ENCODE results near the gene USP16.
"Not testable (repeated sequence)": the region's sequence is repeated elsewhere in the genome, so short reads cannot be mapped to it uniquely, and the experiment has no call there.

The USP16 gene

GRCh38 chr21:29073222-29074006 lies 48.9 kb downstream of the USP16 start, which contains the start of gene CCT8:
TSS of gene CCT8 (minus strand) at chr21:29073648. CDS start at chr21:29073590, 58 bp downstream.
- POLR2A ChIA-PET: interaction anchor here (0.7 to 1.6 kb wide), 3 partner anchors 9 to 226 kb away, joined by 3 to 5 read pairs (median 4); partner anchors contain the start of genes BACH1 and USP16
- Histone ChIP-seq H3K9me3 (ENCODE audit: control extremely low read depth in 1 of 5, control insufficient read depth in 4 of 5, insufficient read depth in 2 of 5, low read depth in 1 of 5, low read length in 4 of 5) (no peaks in the 10 kb centered on the region), H3K36me3 (ENCODE audit: control insufficient read depth in 4 of 4, insufficient read depth in 4 of 4, low read length in 3 of 4) (peaks cover 0 to 21% (median 9%) of the 10 kb centered on the region in 4 experiments), H3K27ac (ENCODE audit: insufficient read depth in 1 of 2, low read depth in 1 of 2, low read length in 2 of 2, poor library complexity in 1 of 2, severe bottlenecking in 2 of 2) (peak within 1 kb of the TSS; percentile 92 to 96), H3K4me3 (ENCODE audit: control insufficient read depth in 1 of 7, extremely low read depth in 1 of 7, insufficient read depth in 4 of 7, low read depth in 2 of 7, low read length in 6 of 7) (peak within 1 kb of the TSS; percentile 91 to 99 (median 96)), H3K4me1 (ENCODE audit: control extremely low read depth in 1 of 4, control insufficient read depth in 4 of 4, insufficient read depth in 4 of 4, low read length in 3 of 4) (peaks cover 19 to 50% (median 37%) of the 10 kb centered on the region in 4 experiments), H3K27me3 (replicated peaks in 2 of 5; ENCODE audit: control insufficient read depth in 4 of 5, insufficient read depth in 5 of 5, low read length in 4 of 5) (no peaks in the 10 kb centered on the region)
- WGBS (ENCODE audit: insufficient coverage): 0% methylated on average over 59 of the region's 62 CpGs
- CTCF ChIA-PET: interaction anchor here (1.4 kb wide), 2 partner anchors 9 to 52 kb away, joined by 3 to 5 read pairs; no protein-coding TSS in a partner anchor
- peak; percentile 100 for DNase-seq

DNA sequence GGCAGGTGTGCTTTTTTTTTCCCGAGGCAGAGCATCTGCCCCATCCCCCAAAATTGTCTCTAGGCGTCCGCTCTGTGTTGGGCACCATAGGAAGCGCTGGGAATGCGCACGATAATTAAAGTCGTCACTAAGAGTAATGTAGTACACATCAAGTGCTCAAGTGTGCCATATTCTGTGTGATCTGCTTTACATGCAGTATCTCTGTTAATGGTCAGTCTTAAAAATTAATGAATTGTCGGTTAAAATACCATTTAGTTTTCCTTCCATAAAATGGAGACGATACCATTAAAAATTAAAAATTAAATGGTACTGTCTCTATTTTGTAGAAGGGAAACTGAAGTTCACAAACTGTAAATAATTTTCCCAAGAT lies 49.5 kb downstream of the USP16 start:
- H3K27me3 ChIP-seq (replicated peaks in 2 of 5; ENCODE audit: control insufficient read depth in 4 of 5, insufficient read depth in 5 of 5, low read length in 4 of 5): no peaks in the 10 kb centered on the region
- H3K27ac ChIP-seq (ENCODE audit: insufficient read depth in 1 of 2, low read depth in 1 of 2, low read length in 2 of 2, poor library complexity in 1 of 2, severe bottlenecking in 2 of 2): peak overlapping the region; percentile 64 to 96
- peaks cover 25 to 55% (median 43%) of the 10 kb centered on the region in 4 experiments for H3K4me1 ChIP-seq (ENCODE audit: control extremely low read depth in 1 of 4, control insufficient read depth in 4 of 4, insufficient read depth in 4 of 4, low read length in 3 of 4)
- peaks cover 0 to 17% (median 3%) of the 10 kb centered on the region in 4 experiments for H3K36me3 ChIP-seq (ENCODE audit: control insufficient read depth in 4 of 4, insufficient read depth in 4 of 4, low read length in 3 of 4)
- no peak for DNase-seq
- ChIA-PET CTCF (interaction anchor here (1.4 kb wide), 1 partner anchor 53 kb away, joined by 5 read pairs; no protein-coding TSS in a partner anchor), POLR2A (interaction anchor here (1.0 to 1.6 kb wide), 2 partner anchors 49 to 225 kb away, joined by 4 to 5 read pairs; partner anchors contain the start of genes BACH1 and USP16)
- H3K4me3 ChIP-seq (ENCODE audit: control insufficient read depth in 1 of 7, extremely low read depth in 1 of 7, insufficient read depth in 4 of 7, low read depth in 2 of 7, low read length in 6 of 7): peak overlapping the region; percentile 91 to 99 (median 96)
- no peaks in the 10 kb centered on the region for H3K9me3 ChIP-seq (ENCODE audit: control extremely low read depth in 1 of 5, control insufficient read depth in 4 of 5, insufficient read depth in 2 of 5, low read depth in 1 of 5, low read length in 4 of 5)
- 0% methylated on average over 7 of the region's 9 CpGs for WGBS (ENCODE audit: insufficient coverage)

- POLR2A ChIA-PET: interaction anchor here (0.7 kb wide), 1 partner anchor 37 kb away, joined by 6 read pairs; no protein-coding TSS in a partner anchor
- no CpG with 5 or more reads among the region's 4 CpGs for WGBS (ENCODE audit: insufficient coverage)
- peaks cover 26 to 63% (median 50%) of the 10 kb centered on the region in 4 experiments for H3K4me1 ChIP-seq (ENCODE audit: control extremely low read depth in 1 of 4, control insufficient read depth in 4 of 4, insufficient read depth in 4 of 4, low read length in 3 of 4)
These were observed 50.3 kb downstream of the USP16 start for GRCh38 chr21:29074783-29075182.

GRCh38 chr21:29075706-29076466 lies 51.4 kb downstream of the USP16 start:
- no peaks in the 10 kb centered on the region for H3K27me3 ChIP-seq (replicated peaks in 2 of 5; ENCODE audit: control insufficient read depth in 4 of 5, insufficient read depth in 5 of 5, low read length in 4 of 5)
- ChIA-PET CTCF (interaction anchor here (0.6 to 2.7 kb wide), 3 partner anchors 15 to 70 kb away, joined by 3 to 8 read pairs (median 3); no protein-coding TSS in a partner anchor), POLR2A (interaction anchor here (1.2 kb wide), 1 partner anchor 12 kb away, joined by 3 read pairs; no protein-coding TSS in a partner anchor)
- 93% methylated on average over 6 of the region's 9 CpGs for WGBS (ENCODE audit: insufficient coverage)
- peaks cover 32 to 73% (median 60%) of the 10 kb centered on the region in 4 experiments for H3K4me1 ChIP-seq (ENCODE audit: control extremely low read depth in 1 of 4, control insufficient read depth in 4 of 4, insufficient read depth in 4 of 4, low read length in 3 of 4)
- no peaks in the 10 kb centered on the region for H3K9me3 ChIP-seq (ENCODE audit: control extremely low read depth in 1 of 5, control insufficient read depth in 4 of 5, insufficient read depth in 2 of 5, low read depth in 1 of 5, low read length in 4 of 5)
- DNase-seq: peak in 2 of 3 donors; percentile 76 to 81
- peaks cover 0 to 4% (median 0%) of the 10 kb centered on the region in 4 experiments for H3K36me3 ChIP-seq (ENCODE audit: control insufficient read depth in 4 of 4, insufficient read depth in 4 of 4, low read length in 3 of 4)
- H3K4me3 ChIP-seq (ENCODE audit: control insufficient read depth in 1 of 7, extremely low read depth in 1 of 7, insufficient read depth in 4 of 7, low read depth in 2 of 7, low read length in 6 of 7): peak overlapping the region in 4 of 7 experiments; percentile 12 to 75 (median 57)
- H3K27ac ChIP-seq (ENCODE audit: insufficient read depth in 1 of 2, low read depth in 1 of 2, low read length in 2 of 2, poor library complexity in 1 of 2, severe bottlenecking in 2 of 2): peak overlapping the region in 1 of 2 experiments; percentile 70

More at GRCh38 chr21:29074783-29075182, 50.3 kb downstream of the USP16 start:
- Histone ChIP-seq H3K9me3 (ENCODE audit: control extremely low read depth in 1 of 5, control insufficient read depth in 4 of 5, insufficient read depth in 2 of 5, low read depth in 1 of 5, low read length in 4 of 5) (no peaks in the 10 kb centered on the region), H3K27me3 (replicated peaks in 2 of 5; ENCODE audit: control insufficient read depth in 4 of 5, insufficient read depth in 5 of 5, low read length in 4 of 5) (no peaks in the 10 kb centered on the region), H3K36me3 (ENCODE audit: control insufficient read depth in 4 of 4, insufficient read depth in 4 of 4, low read length in 3 of 4) (peaks cover 0 to 10% (median under 1%) of the 10 kb centered on the region in 4 experiments), H3K27ac (ENCODE audit: insufficient read depth in 1 of 2, low read depth in 1 of 2, low read length in 2 of 2, poor library complexity in 1 of 2, severe bottlenecking in 2 of 2) (no peak overlapping the region), H3K4me3 (ENCODE audit: control insufficient read depth in 1 of 7, extremely low read depth in 1 of 7, insufficient read depth in 4 of 7, low read depth in 2 of 7, low read length in 6 of 7) (no peak overlapping the region)
- CTCF ChIA-PET: interaction anchor here (1.0 kb wide), 1 partner anchor 52 kb away, joined by 3 read pairs; no protein-coding TSS in a partner anchor
- peak in 2 of 3 donors; percentile 41 to 50 for DNase-seq

DNA sequence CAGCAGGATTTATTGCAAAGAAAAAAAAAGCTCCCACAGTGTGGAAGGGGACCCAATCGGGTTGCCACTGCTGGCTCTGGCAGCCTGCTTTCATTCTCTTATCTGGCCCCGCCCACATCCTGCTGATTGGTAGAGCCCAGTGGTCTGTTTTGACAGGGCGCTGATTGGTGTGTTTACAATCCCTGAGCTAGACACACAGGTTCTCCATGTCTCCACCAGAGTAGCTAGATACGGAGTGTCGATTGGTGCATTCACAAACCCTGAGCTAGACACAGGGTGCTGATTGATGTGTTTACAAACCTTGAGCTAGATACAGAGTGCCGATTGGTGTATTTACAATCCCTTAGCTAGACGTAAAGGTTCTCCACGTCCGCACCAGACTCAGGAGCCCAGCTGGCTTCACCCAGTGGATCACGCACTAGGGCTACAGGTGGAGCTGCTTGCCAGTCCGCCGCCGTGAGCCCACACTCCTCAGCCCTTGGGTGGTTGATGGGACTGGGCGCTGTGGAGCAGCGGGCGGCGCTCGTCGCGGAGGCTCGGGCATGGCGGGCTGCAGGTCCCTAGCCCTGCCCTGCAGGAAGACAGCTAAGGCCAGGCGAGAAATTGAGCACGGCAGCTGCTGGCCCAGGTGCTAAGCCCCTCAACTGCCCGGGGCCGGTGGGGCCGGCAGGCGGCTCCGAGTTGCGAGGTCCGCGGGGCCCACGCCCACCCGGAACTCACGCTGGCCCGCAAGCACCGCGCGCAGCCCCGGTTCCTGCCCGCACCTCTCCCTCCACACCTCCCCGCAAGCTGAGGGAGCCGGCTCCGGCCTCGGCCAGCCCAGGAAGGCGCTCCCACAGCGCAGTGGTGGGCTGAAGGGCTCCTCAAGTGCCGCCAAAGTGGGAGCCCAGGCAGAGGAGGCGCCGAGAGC lies 52.5 kb downstream of the USP16 start:
- WGBS (ENCODE audit: insufficient coverage): 47% methylated on average over 34 of the region's 50 CpGs
- H3K36me3 ChIP-seq (ENCODE audit: control insufficient read depth in 4 of 4, insufficient read depth in 4 of 4, low read length in 3 of 4); H3K9me3 ChIP-seq (ENCODE audit: control extremely low read depth in 1 of 5, control insufficient read depth in 4 of 5, insufficient read depth in 2 of 5, low read depth in 1 of 5, low read length in 4 of 5); H3K27me3 ChIP-seq (replicated peaks in 2 of 5; ENCODE audit: control insufficient read depth in 4 of 5, insufficient read depth in 5 of 5, low read length in 4 of 5): not testable (repeated sequence)
- Histone ChIP-seq H3K4me1 (ENCODE audit: control extremely low read depth in 1 of 4, control insufficient read depth in 4 of 4, insufficient read depth in 4 of 4, low read length in 3 of 4) (peaks cover 31 to 70% (median 53%) of the 10 kb centered on the region in 4 experiments), H3K27ac (ENCODE audit: insufficient read depth in 1 of 2, low read depth in 1 of 2, low read length in 2 of 2, poor library complexity in 1 of 2, severe bottlenecking in 2 of 2) (peak overlapping the region in 1 of 2 experiments; percentile 70), H3K4me3 (ENCODE audit: control insufficient read depth in 1 of 7, extremely low read depth in 1 of 7, insufficient read depth in 4 of 7, low read depth in 2 of 7, low read length in 6 of 7) (peak overlapping the region; percentile 41 to 75 (median 53))
- ChIA-PET CTCF (interaction anchor here (0.7 to 2.7 kb wide), 3 partner anchors 8 to 14 kb away, joined by 3 to 8 read pairs (median 4); no protein-coding TSS in a partner anchor), POLR2A (interaction anchor here (0.6 to 1.2 kb wide), 4 partner anchors 11 to 63 kb away, joined by 3 read pairs; no protein-coding TSS in a partner anchor)
- DNase-seq: peak; percentile 59 to 82 (median 73)
